Upper lobe of right lung (tissue), 1 donor: ENCODE data around the gene TMEM200C. TPM values are rescaled to one million over a fixed set of nuclear protein-coding genes. Genes with fewer than 3 reads are reported as not detected.

Experiments used
- ATAC-seq: fragments of 200-7000 bp; cut with Tn5 transposase; one replicate; pipeline ENCODE4 v1.9.1; 2020; ENCODE audit warnings: mild to moderate bottlenecking, moderate library complexity
- DNase-seq: peaks from one replicate; pipeline ENCODE4 v3.0.0-alpha.2; 2020
- H3K27ac ChIP-seq: fragments of 200-600 bp; one replicate; pipeline ENCODE4 v1.8.0; 2022
- H3K27me3 ChIP-seq: fragments of 200-600 bp; one replicate; pipeline ENCODE4 v1.8.0; 2022; ENCODE audit warnings: mild to moderate bottlenecking
- H3K36me3 ChIP-seq: fragments of 200-600 bp; one replicate; pipeline ENCODE4 v1.8.0; 2022
- H3K4me1 ChIP-seq: fragments of 200-600 bp; one replicate; pipeline ENCODE4 v1.8.0; 2022
- H3K4me3 ChIP-seq: fragments of 200-600 bp; one replicate; pipeline ENCODE4 v1.8.0; 2022; ENCODE audit warnings: mild to moderate bottlenecking
- H3K9me3 ChIP-seq: fragments of 200-600 bp; one replicate; pipeline ENCODE4 v1.8.0; 2022
- intact Hi-C: fragments of 100-400 bp; cut with DNase I; formaldehyde crosslinking; loops from one replicate; pipeline ENCODE4 v1.11.0; 2022
- total RNA-seq: library from RNA; stranded (reverse); fragmentation: NEBNext Ultra II Directional; extraction: Animal tissue kit (Norgen Biotek cat#: 25700); gene quantifications from one replicate; pipeline ENCODE4 v1.2.1, GENCODE V29; 2021
- TF ChIP-seq, protein P1 (sequence below): fragments of 200-600 bp; IDR thresholded peaks from one replicate; pipeline ENCODE4 v1.8.0; 2022; ENCODE audit warnings: antibody characterized with exemption
- donor health status: DM: no; HTN: yes; CAD: no; lungs with severe emphysema.

The TMEM200C gene
- total RNA-seq, 1 donor from 2014 or later, result 0.41 TPM

DNA sequence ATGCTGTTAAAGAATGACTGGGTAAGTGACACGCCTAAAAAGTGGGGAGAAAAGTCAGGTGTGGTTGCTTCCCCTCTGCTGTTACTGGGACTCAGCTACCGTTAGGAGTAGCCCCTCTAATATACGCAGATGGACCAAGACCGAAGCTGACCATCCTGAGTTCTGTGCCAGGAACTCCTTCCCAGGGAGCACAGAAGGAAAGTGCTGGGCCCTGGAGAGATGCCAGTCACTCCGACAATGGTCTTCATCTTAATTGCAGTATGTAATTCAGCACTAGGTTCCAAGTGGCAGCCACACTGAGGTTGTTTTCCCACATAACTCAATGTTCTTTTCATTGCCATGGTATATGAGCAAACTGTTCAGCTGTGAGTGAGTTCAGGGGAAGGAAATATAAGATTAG is 19.6 kb upstream of the TMEM200C start:
- no peaks in the 10 kb centered on the region for H3K9me3 ChIP-seq
- ATAC-seq, result no peak
- intact Hi-C loops, result no loop called here
- TF ChIP-seq, protein P1, sequence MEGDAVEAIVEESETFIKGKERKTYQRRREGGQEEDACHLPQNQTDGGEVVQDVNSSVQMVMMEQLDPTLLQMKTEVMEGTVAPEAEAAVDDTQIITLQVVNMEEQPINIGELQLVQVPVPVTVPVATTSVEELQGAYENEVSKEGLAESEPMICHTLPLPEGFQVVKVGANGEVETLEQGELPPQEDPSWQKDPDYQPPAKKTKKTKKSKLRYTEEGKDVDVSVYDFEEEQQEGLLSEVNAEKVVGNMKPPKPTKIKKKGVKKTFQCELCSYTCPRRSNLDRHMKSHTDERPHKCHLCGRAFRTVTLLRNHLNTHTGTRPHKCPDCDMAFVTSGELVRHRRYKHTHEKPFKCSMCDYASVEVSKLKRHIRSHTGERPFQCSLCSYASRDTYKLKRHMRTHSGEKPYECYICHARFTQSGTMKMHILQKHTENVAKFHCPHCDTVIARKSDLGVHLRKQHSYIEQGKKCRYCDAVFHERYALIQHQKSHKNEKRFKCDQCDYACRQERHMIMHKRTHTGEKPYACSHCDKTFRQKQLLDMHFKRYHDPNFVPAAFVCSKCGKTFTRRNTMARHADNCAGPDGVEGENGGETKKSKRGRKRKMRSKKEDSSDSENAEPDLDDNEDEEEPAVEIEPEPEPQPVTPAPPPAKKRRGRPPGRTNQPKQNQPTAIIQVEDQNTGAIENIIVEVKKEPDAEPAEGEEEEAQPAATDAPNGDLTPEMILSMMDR, result no peak
- H3K36me3 ChIP-seq, result no peaks in the 10 kb centered on the region
- no peak overlapping the region for H3K27ac ChIP-seq
- no peaks in the 10 kb centered on the region for H3K4me1 ChIP-seq
- H3K4me3 ChIP-seq, result no peak overlapping the region
- DNase-seq, result no peak
- H3K27me3 ChIP-seq, result no peaks in the 10 kb centered on the region

DNA sequence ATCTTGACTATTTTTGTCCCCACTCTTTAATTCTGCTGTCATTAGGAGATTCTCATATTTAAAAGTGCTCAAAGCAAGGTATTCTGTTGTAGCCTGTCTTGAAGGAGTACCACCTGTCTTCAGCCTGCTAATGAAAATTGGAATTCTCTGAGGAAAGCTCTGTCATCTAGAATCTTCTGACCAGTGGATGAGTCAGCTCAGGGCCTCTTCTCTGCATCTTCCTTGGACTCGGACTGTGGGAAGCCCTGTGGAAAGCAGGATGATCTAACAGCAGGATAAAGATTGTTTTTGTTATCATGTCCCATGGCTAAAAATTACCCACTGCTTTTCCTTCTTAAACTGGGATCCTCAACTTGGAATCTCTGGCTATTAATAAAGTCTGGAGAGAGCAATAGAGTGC is 18.7 kb upstream of the TMEM200C start:
- no peak overlapping the region for H3K27ac ChIP-seq
- no peaks in the 10 kb centered on the region for H3K27me3 ChIP-seq
- no peaks in the 10 kb centered on the region for H3K36me3 ChIP-seq
- no peak for DNase-seq
- H3K9me3 ChIP-seq, result no peaks in the 10 kb centered on the region
- no peak overlapping the region for H3K4me3 ChIP-seq
- TF ChIP-seq, protein P1, result no peak
- H3K4me1 ChIP-seq, result no peaks in the 10 kb centered on the region
- intact Hi-C loops, result no loop called here
- no peak for ATAC-seq

DNA sequence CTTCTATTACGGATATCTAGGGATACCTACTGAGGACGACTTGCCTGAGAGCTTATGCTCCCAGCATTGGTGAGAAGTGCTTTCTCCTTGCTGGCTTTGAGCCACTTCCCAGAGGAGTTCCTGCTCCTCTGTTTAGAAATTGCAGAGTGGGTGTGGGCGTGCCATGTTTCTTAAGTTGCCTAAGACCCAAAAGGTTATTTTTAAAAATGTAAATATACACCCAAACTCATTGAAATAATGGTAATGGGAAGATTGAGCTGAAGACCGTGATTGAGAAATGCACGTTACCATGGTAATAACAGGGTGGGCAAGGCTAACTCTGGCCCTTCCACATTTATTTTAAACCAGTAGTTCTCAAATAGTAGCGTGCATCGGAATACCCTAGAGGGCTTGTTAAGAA is 17.2 kb upstream of the TMEM200C start:
- DNase-seq (no peak), ATAC-seq (peak; percentile 65)
- H3K27ac ChIP-seq, result no peak overlapping the region
- H3K9me3 ChIP-seq, result no peaks in the 10 kb centered on the region
- no peaks in the 10 kb centered on the region for H3K36me3 ChIP-seq
- intact Hi-C loops, result no loop called here
- H3K27me3 ChIP-seq, result no peaks in the 10 kb centered on the region
- no peak overlapping the region for H3K4me3 ChIP-seq
- H3K4me1 ChIP-seq, result no peaks in the 10 kb centered on the region
- TF ChIP-seq, protein P1, result no peak

DNA sequence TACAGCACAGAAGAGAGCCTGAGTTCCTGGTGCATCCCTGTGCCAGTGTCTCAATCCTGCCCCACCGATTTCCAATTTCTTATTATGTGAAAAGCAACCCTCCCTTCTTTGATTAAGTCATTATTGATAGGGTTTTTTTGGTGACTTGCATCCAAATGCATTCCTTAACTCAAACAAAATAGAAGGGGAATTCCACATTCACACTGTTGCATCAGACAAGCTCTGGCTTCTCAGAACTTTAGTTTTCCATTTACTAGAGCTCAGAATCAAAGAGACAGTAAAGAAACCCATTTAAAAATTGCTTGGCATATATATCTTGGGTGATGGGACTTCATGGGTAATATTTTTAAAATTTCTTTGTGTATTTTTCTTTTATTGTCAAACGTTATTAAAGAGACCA is 13.8 kb upstream of the TMEM200C start:
- intact Hi-C loops, result no loop called here
- TF ChIP-seq, protein P1, result no peak
- Histone ChIP-seq H3K27me3 (peaks cover 4% of the 10 kb centered on the region), H3K4me3 (no peak overlapping the region), H3K36me3 (no peaks in the 10 kb centered on the region), H3K27ac (no peak overlapping the region), H3K9me3 (no peaks in the 10 kb centered on the region), H3K4me1 (no peaks in the 10 kb centered on the region)
- ATAC-seq (no peak), DNase-seq (no peak)

DNA sequence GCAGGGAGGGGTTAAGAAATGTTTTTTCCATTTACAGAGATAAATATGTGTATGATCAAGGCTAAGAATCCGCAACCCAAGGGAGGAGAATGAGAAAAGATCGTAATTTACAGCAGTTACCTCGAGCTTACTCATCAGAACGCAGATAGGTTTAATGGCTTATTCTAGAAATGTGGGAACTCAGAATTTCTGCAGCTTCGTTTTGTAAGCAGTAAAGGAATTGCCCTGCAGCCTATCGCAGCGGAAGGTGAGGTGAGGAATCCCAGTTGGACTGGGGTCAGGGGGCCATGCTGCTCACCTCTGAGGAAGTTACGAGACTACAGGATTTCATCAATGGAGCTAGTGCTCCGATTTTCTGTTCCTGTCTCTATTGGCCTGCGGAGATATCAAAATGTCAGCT is 8.1 kb upstream of the TMEM200C start:
- H3K4me3 ChIP-seq, result no peak overlapping the region
- ATAC-seq (no peak), DNase-seq (no peak)
- H3K36me3 ChIP-seq, result no peaks in the 10 kb centered on the region
- H3K9me3 ChIP-seq, result no peaks in the 10 kb centered on the region
- TF ChIP-seq, protein P1, result no peak
- no peaks in the 10 kb centered on the region for H3K4me1 ChIP-seq
- intact Hi-C loops, result no loop called here
- peaks cover 13% of the 10 kb centered on the region for H3K27me3 ChIP-seq
- no peak overlapping the region for H3K27ac ChIP-seq

DNA sequence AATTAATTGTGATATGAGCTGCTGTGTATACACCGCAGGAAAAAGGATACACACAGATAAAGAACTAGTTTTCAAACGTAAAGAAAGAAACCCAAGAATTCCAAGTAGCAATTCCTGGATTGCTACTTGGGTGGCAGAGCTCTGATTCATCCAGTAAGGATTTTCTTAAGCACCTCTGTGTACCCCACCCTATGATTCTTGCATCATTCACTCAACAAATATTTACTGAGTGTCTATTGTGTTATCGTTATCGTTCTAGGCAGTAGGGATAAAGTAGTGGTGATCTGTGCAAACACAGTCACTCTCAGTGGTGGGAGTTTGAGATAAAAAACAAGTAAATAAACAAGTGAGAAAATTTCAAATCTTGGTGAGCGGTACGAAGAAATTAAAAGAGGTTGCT is 4.9 kb upstream of the TMEM200C start:
- H3K27ac ChIP-seq, result no peak overlapping the region
- H3K4me1 ChIP-seq, result peaks cover 7% of the 10 kb centered on the region
- DNase-seq (no peak), ATAC-seq (peak; percentile 61)
- intact Hi-C loops, result no loop called here
- no peaks in the 10 kb centered on the region for H3K9me3 ChIP-seq
- H3K27me3 ChIP-seq, result peaks cover 30% of the 10 kb centered on the region
- H3K36me3 ChIP-seq, result no peaks in the 10 kb centered on the region
- H3K4me3 ChIP-seq, result no peak overlapping the region
- TF ChIP-seq, protein P1, result no peak
